HG02623 (cell line): Measurements from ENCODE around the gene EYS.
"Not testable (repeated sequence)": the region's sequence is repeated elsewhere in the genome, so short reads cannot be mapped to it uniquely, and the experiment has no call there.

Experiments
- ATAC-seq: cut with Tn5 transposase; IDR thresholded peaks from one replicate; pipeline ENCODE4 v1.9.1; 2021; ENCODE audit warnings: moderate library complexity; ENCODE audit not compliant: unreplicated experiment

EYS gene

DNA sequence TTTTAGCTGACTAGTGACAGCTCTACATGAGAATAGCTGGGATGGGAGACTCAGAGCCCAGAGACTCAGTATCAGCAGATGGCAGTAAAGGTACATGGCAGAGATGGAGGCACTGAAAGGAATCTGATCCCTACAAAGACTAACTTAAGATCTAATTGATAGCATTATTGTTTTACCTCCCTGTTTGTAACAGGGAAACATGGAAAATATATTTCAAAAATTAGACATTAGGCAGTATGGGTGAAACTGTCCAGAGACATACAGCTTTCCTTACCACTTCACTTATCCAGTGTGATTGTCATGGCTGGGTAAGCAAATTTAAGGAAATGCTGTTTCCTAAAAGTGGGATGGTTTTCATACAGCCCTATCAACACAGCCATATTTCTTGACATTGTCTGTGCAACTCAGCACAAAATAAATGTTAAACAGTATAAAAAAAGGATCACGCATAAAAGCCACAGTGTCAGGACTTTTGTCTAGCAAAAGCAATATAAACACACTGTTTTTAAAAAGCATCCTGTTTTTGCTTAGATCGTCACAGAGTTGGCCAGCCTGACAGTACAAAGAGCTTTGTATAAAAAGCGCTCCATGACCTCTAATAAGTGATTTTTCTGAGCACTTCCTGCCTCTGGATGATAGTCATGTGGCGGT lies 1694.5 kb downstream of the EYS start:
- ATAC-seq: no peak

DNA sequence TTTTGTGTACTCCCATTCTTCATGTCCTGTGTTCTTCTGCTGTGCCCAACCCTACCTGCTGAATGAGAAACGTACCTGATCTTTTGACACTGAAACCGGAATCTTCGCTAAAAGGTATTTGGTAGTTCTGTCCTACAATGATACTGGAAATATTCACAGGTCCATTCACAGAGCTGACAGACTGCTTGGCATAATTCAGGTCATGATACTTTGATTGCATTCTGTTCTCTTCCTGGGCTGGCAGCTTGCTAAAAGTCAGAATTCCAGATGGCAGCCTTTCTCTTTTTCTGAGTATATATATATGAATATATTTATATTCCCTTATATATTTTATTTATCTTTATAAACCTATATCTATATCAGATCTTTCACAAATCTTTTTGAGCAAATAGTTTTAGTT lies 1696.4 kb downstream of the EYS start:
- ATAC-seq: no peak

DNA sequence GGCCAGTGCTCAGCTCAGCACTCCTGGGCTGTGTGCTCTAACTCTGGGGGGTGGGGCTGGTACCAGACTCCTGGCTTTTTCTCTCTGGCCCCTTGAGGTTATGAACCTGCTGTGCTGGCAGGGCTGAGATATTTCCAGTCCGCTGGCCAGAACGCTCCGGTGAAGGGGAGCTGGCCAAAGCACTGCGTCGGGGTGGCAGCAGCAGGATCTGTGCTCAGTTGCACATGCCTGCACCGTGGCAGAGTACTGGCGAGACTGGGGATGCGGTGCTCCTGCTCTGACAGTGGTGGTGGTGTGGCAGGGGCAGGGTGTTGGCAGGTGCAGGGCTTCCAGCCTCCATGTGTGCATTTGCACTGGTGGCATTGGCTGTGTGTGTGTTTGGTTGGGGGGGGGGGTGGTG lies 1697.0 kb downstream of the EYS start:
- no peak for ATAC-seq

DNA sequence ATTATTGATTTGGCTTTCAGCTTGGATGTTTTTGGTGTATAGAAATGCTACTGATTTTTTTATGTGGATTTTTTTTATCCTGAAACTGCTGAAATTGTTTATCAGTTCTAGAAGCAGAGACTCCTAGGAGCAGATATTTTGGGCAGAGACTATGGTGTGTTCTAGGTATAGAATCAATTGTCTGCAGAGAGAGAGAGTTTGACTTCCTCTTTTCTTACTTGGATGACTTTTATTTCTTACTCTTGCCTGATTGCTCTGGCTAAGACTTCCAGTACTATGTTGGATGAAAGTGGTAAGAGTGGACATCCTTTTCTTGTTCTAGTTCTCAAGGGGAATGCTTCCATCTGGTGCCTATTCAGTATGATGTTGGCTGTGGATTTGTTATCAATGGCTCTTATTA lies 1700.8 kb downstream of the EYS start:
- ATAC-seq: no peak

DNA sequence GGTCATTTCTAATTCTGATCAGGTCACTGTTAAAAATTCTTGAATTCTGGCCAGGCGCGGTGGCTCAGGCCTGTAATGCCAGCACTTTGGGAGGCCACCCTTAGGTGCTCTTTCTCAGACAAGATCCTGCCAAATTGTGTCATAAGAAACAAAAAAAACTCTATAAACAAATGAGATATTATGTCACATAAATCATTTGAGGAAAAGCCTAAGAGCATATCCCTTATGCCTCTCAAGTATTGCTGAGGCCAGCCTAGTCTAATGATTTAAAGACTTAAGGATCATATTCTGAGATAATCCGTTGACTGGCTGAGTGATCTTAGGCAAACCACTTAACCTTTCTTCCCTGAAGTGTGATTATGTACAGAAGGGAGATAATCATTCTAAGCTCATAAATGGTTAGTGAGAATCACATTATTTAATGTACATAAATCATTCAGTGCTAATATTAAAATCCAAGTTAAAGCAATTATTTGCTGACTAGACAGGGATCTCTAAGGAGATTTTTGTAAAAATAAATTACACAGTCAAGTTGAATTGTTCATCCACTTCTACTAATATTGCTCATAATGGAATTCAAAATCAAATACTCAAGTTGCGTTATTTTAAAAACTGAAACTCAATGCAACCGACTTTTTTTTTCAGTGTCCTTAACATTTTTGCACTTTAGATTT lies 1706.1 kb downstream of the EYS start:
- ATAC-seq: no peak

DNA sequence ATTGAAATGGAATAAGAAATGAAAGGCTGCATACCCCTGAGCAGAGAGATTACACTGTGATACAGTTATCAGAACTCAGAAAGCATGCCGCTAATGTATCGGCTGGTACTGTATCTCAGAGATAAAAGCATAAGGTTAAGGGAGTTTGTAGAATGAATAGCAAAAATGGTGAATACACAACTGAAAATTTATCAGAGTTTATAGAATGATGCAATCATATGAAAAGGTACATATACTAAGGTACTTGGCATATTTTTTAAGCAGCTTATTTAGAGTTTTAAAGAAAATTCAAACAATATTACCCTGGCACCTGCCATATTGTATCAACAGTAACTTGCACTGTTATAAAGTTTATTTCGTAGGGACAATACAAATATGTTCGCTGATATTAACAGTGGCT lies 1707.4 kb downstream of the EYS start:
- ATAC-seq: no peak

DNA sequence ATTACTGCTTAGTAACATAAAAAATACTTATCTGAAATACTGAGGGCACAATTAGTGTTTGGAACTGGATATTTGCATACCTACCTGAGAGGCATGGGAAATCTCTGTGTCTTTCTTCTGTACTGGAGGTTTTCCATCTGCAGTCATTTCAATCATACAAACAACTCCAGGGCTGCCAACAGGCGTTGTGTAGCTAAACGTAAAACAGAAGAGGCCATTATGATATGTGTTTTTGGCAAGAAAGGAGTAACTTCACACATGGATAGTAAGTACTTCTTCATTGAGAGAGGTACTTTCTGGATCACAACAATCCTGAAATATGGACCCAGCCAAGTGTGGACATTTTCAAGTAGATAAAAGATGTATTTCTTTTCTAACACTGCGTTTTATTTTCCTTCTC lies 1708.0 kb downstream of the EYS start:
- ATAC-seq: no peak

DNA sequence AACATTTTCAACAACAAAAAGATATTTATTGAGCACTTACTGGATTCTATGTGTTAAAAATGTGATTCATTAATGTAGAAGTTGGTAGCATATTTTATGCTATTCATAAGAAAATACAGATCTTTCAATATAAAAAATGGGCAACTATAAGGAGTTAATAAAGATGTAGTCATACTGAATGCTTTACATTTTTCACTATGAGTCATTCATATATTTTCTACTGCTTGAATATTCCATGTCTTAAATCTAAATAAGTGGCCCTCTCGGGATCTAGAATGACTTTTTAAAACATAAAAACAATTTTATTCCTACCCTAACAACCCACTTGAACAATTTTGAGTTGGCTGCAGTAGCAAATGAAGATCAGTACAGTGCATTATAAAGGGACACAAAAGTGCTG lies 1709.3 kb downstream of the EYS start:
- no peak for ATAC-seq

DNA sequence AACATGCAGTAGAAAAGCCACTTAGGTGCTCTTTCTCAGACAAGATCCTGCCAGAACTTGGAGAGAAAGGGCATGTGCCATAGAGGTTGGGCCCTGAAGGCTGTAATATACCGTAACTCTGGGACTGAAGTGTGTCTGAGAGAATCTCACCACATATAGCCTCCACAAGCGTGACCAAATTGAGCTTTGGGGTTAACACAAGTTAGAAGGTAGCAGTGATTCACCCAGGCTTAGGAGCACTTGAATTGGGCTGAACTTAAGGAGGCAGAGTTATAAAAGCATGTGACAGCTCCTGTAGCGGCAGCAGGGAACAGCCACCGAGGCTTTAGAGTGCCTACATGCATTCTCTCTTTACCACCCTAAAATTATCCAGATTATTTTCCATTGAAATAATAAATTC lies 1709.8 kb downstream of the EYS start:
- ATAC-seq: no peak

DNA sequence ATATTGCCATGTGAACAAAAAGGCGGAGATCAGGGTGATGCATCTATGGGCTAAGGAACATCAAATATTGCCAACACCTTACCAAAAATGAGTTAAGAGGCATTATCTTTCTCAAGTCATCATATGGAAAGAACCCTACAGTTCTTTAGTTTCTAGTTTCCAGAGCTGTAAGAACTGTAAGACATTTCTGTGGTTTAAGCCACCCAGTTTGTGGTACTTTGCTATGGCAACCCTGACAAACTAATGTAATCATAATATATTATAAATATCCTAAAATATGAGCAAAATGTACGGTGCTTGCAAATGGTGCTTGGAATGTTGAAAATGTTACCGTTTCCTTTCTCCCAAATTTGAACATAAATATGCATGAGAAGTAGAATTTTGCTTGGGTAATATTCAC lies 1721.8 kb downstream of the EYS start:
- ATAC-seq: no peak

DNA sequence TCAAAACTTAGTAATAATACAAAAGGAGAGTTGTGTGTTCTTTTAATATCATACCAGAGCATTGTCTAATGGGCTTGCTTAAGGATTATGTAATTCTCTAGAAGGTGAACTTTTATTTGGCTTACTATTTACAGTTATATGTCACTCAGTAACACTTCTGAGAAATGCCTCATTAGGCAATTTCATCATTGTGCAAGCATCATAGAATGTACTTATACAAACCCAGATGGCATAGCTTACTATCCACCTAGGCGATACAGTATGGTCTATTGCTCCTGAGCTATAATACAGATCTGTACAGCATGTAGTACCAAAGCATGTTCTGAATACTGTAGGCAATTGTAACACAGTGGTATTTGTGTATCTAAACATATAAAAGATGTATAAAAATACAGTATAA lies 1731.3 kb downstream of the EYS start:
- no peak for ATAC-seq

DNA sequence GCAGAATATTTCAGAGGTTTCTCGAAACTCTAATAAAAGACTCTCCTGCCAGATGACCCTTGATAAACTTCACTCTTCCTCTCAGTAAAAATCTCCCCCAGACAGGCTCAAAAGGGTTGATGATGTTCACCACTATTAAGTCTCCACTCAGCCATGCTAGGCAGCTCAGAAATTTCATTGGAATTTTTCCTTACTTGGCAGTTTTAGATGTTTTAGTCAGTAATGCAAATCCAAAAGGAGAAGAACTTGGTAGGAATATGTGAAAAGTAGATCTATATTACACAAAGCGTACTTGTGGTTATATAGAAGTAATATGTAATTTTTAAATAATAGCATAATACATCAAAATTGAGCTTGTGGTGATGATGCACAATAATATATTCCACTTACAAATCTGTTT lies 1738.4 kb downstream of the EYS start:
- no peak for ATAC-seq

DNA sequence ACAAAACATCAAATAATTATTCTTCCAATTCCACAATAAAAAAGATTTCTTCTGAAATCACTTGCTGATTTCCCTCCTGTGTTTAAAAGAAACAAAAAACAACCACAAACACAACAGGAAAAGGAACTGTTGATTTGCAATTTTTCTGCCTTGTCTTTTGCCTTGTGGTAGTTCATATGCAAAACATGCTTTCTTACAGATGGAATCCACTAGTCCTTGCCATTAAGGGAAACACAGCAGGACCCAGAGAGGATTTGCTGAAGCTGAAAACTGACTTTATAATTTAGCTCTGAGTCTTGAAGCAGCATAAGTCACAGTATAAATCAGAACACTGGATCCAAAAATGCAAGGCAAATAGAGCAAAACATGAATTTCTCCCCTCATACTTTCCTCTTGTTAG lies 1742.7 kb downstream of the EYS start:
- ATAC-seq: no peak

DNA sequence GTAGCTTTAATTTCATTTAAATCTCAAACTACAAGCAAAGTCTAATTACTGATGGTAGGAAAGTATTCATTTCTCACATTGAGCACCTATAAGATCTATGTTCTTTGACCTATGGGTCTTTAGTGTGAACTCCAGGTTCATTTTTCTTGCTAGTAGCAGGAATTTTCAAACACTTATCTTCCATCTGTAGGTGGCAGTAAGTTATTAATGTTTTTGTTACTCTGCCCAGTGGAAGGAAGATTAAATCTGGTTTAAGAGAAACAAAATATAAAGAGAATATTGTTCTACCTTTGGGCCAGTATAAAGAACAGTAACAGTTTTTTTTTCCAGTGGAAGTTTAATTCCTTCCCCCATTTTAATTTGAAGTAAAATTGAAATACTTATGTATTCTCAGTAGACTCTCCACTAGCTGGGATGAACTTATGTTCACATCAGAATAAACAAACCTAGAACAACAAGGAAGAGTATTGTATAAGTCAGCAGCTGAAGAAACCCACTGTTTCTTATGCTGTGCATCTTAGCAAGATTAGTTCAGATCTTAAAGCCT lies 1743.2 kb downstream of the EYS start:
- no peak for ATAC-seq

DNA sequence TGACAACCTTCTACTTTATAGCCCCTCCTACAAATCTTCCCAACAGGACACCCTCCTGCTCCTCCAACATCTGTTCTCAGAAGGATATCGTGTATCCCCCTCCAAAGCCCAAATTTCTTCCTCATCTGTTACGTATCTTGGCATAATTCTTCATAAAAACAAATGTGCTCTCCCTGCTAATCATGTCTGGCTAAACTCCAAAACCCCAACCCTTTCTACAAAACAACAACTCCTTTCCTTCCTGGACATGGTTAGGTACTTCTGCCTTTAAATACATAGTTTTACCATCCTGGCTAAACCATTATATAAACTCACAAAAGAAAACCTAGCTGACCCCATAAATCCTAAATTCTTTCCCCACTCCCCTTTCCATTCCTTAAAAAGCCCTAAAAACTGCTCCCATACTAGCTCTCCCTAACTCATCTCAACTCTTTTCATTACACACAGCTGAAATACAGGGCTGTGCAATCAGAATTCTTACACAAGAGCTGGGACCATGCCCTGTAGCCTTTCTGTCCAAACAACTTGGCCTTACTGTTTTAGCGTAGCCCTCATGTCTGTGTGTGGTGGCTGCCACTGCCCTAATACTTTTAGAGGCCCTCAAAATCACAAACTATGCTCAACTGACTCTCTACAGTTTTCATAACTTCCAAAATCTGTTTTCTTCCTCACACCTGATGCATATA lies 1753.5 kb downstream of the EYS start:
- not testable (repeated sequence) for ATAC-seq

DNA sequence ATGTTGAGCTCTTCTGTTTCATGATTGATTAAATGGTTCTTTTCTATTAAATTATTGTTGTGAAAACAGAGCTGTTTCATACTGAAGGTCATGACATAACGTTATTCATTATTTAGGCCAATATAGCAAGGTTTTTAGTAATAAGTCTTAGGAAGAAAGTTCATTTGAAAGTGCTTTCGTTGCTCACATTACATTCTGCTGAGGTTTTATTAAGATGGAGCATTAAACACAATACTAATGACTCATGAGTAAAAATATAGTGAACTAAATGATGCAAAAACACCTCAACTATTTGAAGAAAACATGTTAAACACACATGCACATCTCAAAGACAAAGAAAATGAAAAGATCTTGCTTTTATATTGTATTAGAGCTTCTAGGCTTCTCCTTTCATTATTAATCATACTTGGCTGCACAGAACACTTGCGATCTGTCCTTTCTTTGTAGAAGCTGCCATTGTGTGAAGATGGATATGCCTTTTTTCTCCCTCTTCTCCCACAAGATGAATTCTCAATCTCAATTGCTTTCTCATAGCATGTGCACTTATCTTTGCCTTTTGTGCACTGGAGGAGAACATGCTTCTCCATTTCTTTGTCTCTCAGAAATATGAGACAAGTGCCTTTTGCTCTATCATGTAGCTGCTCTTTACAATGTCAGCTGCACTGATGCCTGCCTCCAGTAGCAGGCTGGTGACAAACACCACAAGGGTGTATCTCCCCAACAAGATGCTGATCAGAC lies 1759.1 kb downstream of the EYS start:
- no peak for ATAC-seq

DNA sequence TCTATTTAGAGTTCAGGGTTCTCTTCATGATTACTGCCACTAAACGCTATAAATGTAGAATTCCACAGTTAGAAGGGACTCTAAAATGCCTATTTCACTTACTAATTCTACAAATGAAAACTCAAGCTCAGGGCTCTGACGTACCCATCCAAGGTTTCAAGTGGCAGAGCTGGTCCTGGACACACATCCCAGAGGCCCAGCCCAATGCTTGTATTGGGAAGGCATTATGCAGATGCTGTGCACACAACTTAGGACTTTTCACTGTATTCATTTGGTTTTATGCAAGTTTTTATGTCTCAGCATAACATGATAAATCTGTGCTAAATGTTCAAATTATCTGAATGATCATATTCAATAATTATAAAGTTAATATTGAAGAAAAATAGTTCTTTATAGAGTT lies 1761.0 kb downstream of the EYS start:
- no peak for ATAC-seq

DNA sequence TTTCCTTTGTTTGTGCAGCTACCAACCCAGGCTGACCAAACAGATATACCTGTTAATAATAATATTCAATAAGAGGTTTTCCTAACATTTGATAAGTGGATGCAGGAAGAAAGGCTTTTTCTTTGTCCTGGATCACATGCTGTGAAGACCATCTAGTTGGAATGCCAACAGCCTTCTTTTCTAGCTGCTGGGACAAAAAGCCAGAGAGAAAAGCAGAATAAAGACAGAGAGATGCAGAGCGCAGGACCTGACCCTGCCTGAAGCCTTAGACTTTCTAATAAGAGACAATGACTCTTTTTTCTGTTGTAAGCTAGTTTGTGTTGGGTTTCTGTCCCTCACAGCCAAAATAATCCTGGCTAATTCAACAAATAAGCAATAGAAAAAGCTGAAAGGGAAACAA lies 1763.2 kb downstream of the EYS start:
- ATAC-seq: no peak

DNA sequence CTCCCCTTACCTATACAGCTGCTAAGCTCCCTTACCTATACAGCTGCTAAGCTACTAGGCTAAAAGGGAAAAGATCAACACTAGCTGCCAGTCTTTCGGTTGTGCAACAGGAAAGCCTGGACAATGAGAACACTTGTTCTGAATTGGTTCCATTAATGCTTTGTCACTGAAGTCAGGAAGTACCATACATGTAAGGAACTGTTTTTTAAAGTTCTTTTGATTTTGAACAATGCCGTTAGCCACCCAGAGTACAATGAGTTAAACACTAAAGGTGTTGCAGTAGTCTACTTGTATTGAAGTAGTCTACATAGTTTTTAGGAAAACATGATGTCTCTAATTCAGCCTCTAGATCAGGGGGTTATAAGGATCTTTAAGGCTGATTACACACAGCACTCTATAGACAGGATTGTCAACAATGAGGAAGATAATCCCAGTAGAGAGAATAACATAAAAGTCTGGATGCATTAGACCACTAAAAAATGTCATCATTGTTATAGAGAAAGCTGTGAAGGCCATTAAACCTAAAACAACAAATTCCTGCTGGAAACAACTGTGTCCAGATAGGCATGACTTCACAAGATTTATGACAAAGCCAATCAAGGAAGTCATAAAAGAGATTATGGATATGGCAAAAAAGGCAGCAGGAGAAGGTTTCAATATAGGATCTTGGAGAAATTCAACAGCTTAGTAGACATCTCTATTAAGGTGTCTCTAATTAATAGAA lies 1765.1 kb downstream of the EYS start:
- ATAC-seq: no peak

DNA sequence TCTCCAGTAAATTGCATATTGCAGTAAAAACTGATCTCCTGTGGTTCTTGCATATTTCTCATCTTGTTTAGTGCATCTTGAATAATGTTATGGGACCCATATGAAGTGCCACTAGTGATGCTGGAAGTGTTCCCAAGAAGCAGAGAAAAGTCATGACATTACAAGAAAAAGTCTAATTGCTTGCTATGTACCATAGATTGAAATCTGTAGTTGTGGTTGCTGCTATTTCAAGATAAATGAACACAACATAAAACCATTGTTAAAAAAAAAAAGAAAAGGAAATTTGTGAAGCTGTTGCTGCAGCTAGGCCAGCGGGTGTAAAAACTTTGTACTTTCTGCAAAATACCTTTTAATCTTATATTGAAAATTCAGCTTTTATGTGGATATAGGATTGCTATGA lies 1767.0 kb downstream of the EYS start:
- ATAC-seq: no peak

DNA sequence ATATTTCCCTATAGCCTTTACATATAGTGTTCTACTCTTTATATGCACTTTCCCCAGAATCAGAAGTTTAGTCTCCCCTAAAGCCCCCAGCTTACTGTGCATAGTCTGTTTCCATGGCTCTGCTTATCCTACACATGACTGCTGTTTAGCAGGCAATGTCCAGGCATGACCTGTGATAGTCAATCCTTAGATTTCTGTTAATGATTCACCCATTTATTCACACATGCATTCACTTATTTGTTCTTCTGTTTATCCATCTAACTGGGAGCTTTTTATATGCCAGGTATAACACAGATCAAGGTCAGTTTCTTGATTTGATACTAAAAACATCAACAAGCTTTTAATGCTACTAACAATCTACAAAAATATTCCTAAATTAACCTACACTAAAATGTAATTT lies 1770.6 kb downstream of the EYS start:
- ATAC-seq: no peak
